GM19468 (cell line): ENCODE results near the gene GRXCR1.

ENCODE experiments used
- ATAC-seq: cut with Tn5 transposase; IDR thresholded peaks from one replicate; pipeline ENCODE4 v1.9.1; 2021; ENCODE audit warnings: mild to moderate bottlenecking, moderate library complexity, moderate number of reproducible peaks; ENCODE audit not compliant: unreplicated experiment; ENCODE audit errors: extremely low read depth

GRXCR1 gene

GRCh38 chr4:42892413-42892812, at the start of gene GRXCR1:
TSS of gene GRXCR1 (plus strand) at chr4:42892713. CDS start at chr4:42893267, 554 bp downstream.
- ATAC-seq, result no peak

- ATAC-seq, result no peak
Measured at GRCh38 chr4:42843694-42844093, 48.8 kb upstream of the GRXCR1 start.

DNA sequence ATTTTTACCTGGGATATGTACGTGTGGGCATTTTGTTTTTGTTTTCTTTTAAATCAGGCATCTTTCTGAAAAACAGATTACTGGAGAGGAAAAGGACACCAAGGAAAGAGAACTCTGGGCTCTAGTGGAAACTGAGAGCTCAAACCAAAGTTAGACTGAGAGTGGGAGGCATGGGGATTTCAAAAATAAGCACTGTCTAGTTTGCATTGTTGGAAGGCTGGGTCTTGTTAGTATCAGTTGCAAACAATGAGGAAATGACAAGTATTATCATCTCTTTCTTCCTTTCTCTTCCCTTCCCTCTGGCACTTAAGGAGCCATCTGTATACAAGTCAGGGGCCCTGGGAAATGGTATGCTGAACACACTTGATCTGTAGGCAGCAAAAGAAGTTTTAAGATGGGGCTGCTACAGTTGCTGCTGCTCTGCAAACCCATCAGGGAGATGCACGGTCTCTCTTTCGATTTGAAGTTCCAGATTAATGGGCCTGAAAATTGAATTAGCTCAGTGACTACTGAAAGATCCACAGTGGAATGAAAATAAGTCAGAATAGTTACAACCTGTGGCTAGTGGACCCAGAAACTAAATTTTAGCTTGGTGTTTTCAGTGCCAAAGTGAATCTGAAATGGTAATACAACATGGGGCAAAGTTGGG, 48.0 kb upstream of the GRXCR1 start:
- ATAC-seq, result no peak

DNA sequence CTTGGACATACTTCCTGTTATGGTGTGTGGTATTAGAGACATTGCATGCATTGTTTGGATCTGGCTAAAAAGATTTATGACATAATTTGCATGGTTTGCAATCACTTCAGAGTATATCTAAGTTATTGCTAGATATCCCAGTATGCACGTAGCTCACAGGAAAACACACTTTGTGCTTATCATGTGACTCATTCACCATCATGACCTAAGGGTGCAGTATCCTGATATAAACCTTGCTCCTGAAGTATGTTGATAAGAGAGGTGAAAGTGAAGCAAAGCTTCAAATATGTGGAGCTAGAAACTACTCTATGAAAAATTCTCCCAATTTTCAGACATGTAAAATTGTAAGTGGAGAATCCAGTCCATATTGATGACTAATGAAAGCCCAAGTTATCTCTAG, 46.9 kb upstream of the GRXCR1 start:
- no peak for ATAC-seq

DNA sequence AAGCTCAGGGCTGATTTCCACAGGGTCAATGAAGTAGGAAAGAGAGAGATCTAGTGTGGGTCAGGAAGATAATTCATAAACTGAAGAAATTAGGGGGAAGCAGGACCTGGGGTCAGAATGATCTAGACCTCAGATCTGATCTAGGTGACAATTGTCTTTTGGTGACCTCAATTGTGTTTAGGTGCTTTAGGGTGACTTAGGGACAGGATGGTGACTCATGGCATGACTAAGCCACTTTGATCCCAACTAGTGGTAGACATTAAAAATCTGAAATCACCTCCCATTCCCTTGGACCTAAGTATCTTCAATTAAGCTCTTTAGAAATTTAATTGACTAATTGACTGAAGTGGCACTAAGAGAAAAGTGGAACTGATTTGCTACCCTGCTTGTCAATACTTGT, 36.7 kb upstream of the GRXCR1 start:
- ATAC-seq, result no peak

DNA sequence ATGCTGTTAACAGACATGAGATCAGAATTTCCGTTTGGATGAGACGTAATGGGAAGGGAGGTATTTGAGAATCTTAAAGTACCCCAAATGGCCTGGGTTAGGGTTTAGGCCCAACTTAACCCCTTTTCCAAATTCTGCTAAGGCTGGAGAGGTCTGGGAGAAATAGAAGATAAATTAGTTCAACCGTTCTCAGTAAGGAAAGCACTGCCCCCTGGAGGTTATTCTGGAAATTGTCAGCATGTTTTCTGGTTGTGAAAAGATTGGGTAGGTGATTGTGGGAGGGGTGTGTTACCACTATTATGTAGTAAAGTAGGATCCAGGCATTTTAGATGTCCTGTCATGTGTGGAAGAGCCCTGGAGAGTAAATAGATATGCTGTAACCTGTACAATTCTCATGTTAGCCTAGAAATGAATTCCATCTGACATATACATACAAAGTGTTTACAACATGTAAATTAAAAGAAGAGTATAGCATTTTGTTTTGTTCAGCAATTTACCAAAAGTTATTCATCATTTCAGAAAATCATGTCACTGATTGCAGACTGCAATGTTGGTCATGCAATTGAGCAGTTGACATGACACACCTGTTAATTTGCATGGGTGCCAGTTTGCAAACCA, 26.8 kb upstream of the GRXCR1 start:
- ATAC-seq, result no peak

DNA sequence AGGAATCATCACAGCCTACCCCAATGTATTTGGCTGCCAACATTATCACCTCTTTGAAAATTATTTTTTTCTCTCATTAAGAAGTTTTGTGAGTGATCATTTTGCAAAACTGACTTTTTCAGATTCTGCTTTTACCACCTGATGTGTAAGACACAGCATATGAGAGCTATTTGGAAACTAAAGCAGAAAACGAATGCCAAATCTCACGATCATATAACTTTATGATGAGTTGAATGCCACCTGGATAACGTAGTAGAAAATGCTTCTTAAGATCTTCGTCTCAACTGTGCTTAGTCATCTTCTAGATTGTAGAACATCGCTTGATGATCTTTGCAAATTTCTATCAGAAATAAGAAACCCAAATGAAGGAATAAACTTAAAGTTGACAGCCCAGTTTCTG, 21.3 kb upstream of the GRXCR1 start:
- no peak for ATAC-seq

GRCh38 chr4:42871671-42872290, 20.7 kb upstream of the GRXCR1 start:
- ATAC-seq, result no peak

GRCh38 chr4:42878863-42879262, 13.7 kb upstream of the GRXCR1 start:
- ATAC-seq, result no peak

GRCh38 chr4:42881253-42881652, 11.3 kb upstream of the GRXCR1 start:
- no peak for ATAC-seq

DNA sequence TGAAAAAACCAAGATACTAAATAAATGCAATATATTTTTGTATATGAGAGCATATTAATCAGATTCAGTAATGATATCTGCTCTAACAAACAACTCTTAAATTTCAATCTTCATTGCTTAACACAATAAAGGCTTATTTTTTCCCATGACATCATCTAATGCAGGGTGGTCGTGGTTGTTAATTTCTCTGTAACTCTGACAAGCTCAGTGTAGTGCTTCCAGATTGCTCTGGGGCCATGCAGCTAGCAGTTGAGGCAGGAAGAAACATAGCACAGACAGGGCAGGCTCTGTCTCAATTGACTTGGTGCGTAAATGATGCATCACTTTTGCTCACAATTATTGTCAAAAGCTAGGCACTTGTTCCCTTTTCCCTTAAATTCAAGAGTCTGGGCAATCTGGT, 869 bp upstream of the GRXCR1 start:
- ATAC-seq, result no peak

- ATAC-seq, result no peak
Measured at GRCh38 chr4:42895452-42895851, 2.9 kb downstream of the GRXCR1 start.

- ATAC-seq, result no peak
Measured at GRCh38 chr4:42904986-42905385, 12.5 kb downstream of the GRXCR1 start.

GRCh38 chr4:42905591-42905990, 13.1 kb downstream of the GRXCR1 start:
- ATAC-seq, result no peak

- no peak for ATAC-seq
Measured at GRCh38 chr4:42906341-42906740, 13.8 kb downstream of the GRXCR1 start.

GRCh38 chr4:42906891-42907759, 14.6 kb downstream of the GRXCR1 start:
- ATAC-seq, result no peak

- ATAC-seq, result no peak
Measured at GRCh38 chr4:42910459-42910858, 17.9 kb downstream of the GRXCR1 start.

GRCh38 chr4:42914937-42915336, 22.4 kb downstream of the GRXCR1 start:
- ATAC-seq, result no peak

DNA sequence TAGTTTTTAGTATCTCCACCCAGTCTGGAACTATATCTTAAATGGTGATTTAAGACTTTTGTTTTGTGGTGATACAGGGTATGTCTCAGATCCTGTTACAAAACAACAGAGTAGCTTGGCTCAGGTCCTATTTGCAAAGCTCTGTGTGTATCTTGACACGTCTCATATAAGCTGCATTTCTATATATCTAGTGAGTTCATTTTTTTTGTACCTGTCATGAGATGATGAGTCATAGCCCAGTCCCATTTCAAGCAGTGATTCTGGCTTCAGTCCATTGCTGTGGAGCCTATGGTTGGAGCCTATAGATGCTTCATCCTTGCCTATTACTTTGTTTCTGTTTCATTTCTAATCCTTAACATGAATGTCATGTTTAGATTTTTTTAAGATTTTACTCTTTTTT, 23.0 kb downstream of the GRXCR1 start:
- no peak for ATAC-seq

- ATAC-seq, result no peak
Measured at GRCh38 chr4:42917296-42917695, 24.8 kb downstream of the GRXCR1 start.

DNA sequence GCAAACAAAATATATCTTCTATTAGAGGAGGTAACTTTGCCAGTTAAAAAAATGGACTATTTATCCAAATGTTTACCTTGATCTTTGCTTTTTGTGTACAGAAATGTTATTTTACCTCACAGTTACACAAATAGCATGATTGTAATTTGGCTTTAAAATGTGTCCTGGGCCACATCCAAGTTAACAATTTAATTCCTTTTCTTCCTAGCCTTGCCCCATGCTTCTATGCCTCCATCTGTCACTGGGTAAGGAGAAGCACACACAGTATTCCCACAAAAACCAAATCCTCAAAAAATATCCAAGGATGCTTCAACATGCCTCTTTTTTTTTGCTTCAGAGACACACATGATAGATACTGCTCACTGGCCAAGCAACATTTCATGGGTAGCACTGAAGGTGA, 30.9 kb downstream of the GRXCR1 start:
- ATAC-seq, result no peak
